ENCODE measurements around the gene ZNF438. TPM values are rescaled to one million over a fixed set of nuclear protein-coding genes. Genes with fewer than 3 reads are reported as not detected.

ZNF438 gene
- total and polyA plus RNA-seq, 2 of the 8 experiments (the other 6 are each of a cell fraction or from before 2014, with no cell fraction given), result 0.95 to 1.7 TPM

- no peak for TF ChIP-seq CHD7 (IDR thresholded peaks at IDR 0.05; ENCODE audit: insufficient replicate concordance, low read length)
- TF ChIP-seq BCL11A (IDR thresholded peaks at IDR 0.05; ENCODE audit: low read depth in 2 of 2, low read length in 2 of 2), result no peak
- TF ChIP-seq SUZ12 (IDR thresholded peaks at IDR 0.05; ENCODE audit: low read length), result no peak
- no peak for TF ChIP-seq JUND (IDR thresholded peaks at IDR 0.05; ENCODE audit: low read length)
Measured at GRCh38 chr10:30894221-30894620, 137.4 kb downstream of the ZNF438 start (continued).
